IPS-15b (cell line): ENCODE measurements around the gene RAPGEF3.

Source experiments
- H3K27me3 ChIP-seq: one replicate; pipeline ENCODE4 v1.6.1; 2013; ENCODE audit warnings: low read length; ENCODE audit not compliant: control insufficient read depth, insufficient read depth
- H3K36me3 ChIP-seq: one replicate; pipeline ENCODE4 v1.6.1; 2013; ENCODE audit warnings: low read length; ENCODE audit not compliant: control insufficient read depth, insufficient read depth
- H3K4me1 ChIP-seq: one replicate; pipeline ENCODE4 v1.6.1; 2013; ENCODE audit warnings: mild to moderate bottlenecking, low read length; ENCODE audit not compliant: control insufficient read depth, insufficient read depth
- H3K4me3 ChIP-seq: one replicate; pipeline ENCODE4 v1.5.1; 2013; ENCODE audit warnings: low read depth, low read length
- H3K9ac ChIP-seq: one replicate; pipeline ENCODE4 v1.6.1; 2013; ENCODE audit warnings: low read depth, mild to moderate bottlenecking, low read length
- H3K9me3 ChIP-seq: one replicate; pipeline ENCODE4 v1.6.1; 2013; ENCODE audit warnings: mild to moderate bottlenecking, low read length; ENCODE audit not compliant: control insufficient read depth, insufficient read depth

The RAPGEF3 gene

DNA sequence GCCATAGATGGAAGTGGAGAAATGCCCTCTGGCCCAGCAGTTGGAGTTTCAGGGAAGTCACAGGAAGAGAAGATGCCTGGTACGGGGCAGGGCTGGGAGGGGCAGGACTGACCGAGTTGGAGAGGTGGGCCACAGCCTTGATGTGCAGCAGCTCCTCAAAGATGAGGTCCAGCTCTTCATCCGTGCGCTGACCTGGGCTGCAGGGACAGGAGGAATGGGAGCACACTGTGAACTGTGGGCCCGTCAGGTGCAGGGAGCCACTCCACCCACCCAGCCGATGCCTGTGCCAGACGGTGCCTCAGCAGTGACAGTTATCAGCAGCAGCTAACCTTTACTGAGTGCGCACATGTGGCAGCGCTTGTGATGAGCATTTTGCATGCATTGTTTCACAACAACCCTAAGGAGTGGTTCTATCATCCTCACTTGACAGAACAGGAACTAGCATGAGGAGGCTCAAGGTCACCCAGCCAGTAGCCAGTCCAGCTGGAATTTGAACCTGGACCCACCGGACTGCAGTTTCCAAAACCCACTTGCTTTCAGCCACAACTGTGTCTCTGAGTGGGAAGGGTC lies 8.4 kb downstream of the RAPGEF3 start:
- Histone ChIP-seq H3K4me1 (no peaks in the 10 kb centered on the region), H3K4me3 (no peak overlapping the region), H3K27me3 (no peaks in the 10 kb centered on the region), H3K9me3 (no peaks in the 10 kb centered on the region), H3K36me3 (no peaks in the 10 kb centered on the region), H3K9ac (no peak overlapping the region)

DNA sequence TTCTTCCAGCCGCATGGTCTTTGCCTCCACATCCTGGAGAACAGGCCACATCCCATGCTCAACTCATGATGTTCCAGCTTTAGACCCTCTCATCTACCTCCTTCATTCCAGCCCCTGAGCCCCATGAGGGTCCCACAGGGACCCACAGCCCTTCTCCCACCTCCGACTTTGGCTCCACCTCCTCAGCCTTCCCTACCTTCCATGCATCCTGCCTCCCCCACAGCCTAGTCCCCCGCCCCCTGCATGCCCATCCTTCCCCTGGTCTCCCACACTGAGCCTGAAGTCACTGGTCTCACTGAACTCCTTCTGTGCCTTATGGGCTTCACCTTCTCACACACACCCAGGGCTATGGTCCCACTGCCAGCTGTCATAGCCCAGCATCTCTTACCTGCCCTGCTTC lies 9.8 kb downstream of the RAPGEF3 start:
- Histone ChIP-seq H3K4me1 (no peaks in the 10 kb centered on the region), H3K9ac (no peak overlapping the region), H3K36me3 (no peaks in the 10 kb centered on the region), H3K27me3 (no peaks in the 10 kb centered on the region), H3K9me3 (no peaks in the 10 kb centered on the region), H3K4me3 (no peak overlapping the region)

DNA sequence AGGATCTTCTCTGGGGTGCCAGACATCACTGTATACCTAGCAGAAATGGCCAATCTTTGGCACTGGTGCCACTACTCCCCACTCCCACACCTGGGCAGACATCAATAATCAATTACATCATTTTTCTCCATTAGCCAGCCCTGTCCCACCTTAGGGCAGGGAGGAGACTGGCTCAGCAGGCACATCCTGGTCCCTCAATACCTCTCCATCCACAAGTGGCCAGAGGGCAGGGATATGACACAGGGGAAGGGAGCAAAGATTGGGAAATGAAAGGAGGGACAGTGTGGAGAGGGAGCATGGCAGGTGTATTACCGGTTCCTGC lies 10.2 kb downstream of the RAPGEF3 start:
- no peak overlapping the region for H3K9ac ChIP-seq
- H3K27me3 ChIP-seq = no peaks in the 10 kb centered on the region
- H3K9me3 ChIP-seq = no peaks in the 10 kb centered on the region
- H3K4me3 ChIP-seq = no peak overlapping the region
- no peaks in the 10 kb centered on the region for H3K4me1 ChIP-seq
- H3K36me3 ChIP-seq = no peaks in the 10 kb centered on the region

DNA sequence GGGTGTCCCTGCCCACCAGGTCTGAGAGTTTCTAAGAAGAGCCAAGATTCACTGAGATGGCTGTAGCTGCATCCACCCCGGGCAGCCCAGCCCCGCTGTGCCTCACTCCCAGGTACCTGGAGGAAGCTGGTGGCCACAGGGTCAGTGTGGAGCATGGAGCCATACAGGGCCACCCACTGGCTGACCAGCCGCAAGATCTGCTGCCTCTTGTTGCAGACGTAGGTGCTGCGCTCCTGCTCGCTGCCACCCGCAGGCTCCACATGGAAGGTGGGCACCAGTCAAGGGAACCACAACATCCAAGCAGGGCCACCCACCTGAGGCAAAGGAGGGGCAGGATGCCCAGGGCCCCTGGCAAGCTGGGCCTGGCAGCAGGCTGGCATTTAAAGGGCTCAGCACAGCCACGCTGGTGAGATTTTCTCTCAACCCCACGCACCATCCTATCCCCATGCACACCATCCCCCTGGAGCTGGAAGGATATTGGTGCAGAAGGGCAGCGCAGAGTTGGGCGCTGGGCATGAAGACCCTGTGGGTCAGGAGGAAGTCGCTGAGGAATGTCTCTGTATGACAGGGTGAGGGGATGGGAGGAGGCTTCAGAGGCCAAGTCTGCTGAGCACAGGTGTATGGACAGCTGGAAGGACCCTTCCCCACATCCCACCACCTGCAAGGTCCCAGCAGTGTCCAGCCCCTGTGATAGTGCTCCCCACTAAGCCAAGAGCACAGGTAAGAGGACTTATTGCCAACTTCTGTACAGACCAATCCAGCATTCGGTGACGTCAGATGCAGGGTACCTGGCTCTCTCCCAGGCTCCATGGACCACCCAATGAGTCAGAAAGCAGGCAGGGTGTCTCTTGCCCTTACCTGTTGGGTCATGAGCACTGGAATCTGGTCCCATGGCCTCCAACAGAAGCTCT lies 10.8 kb downstream of the RAPGEF3 start:
- Histone ChIP-seq H3K27me3 (no peaks in the 10 kb centered on the region), H3K9ac (no peak overlapping the region), H3K9me3 (no peaks in the 10 kb centered on the region), H3K4me3 (no peak overlapping the region), H3K4me1 (no peaks in the 10 kb centered on the region), H3K36me3 (no peaks in the 10 kb centered on the region)

- no peak overlapping the region for H3K4me3 ChIP-seq
- no peaks in the 10 kb centered on the region for H3K27me3 ChIP-seq
- H3K4me1 ChIP-seq = no peaks in the 10 kb centered on the region
- no peaks in the 10 kb centered on the region for H3K9me3 ChIP-seq
- no peak overlapping the region for H3K9ac ChIP-seq
- no peaks in the 10 kb centered on the region for H3K36me3 ChIP-seq
Measured at GRCh38 chr12:47747126-47747525, 11.6 kb downstream of the RAPGEF3 start.

DNA sequence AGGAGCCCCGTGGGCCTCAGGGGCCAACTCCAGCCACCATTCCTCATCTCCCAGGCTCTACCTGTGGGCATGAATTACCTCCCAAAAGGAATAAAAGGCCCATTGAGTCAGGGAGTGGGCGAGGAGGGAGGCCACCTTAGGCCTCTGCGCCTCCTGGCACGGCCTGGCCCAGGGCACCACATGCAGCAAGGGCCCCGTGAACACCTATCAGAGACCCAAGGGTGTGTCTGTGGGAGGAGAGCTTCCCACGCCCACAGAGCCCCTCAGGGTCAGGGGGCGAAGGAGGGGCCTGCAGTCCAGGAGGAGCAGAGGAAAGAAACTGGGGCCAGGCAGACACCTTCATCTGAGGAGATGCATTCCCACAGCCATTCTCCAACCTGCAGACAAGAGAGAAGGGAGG lies 12.2 kb downstream of the RAPGEF3 start:
- Histone ChIP-seq H3K4me3 (no peak overlapping the region), H3K27me3 (no peaks in the 10 kb centered on the region), H3K36me3 (no peaks in the 10 kb centered on the region), H3K9ac (no peak overlapping the region), H3K9me3 (no peaks in the 10 kb centered on the region), H3K4me1 (no peaks in the 10 kb centered on the region)

- Histone ChIP-seq H3K27me3 (no peaks in the 10 kb centered on the region), H3K9me3 (no peaks in the 10 kb centered on the region), H3K9ac (no peak overlapping the region), H3K4me1 (no peaks in the 10 kb centered on the region), H3K36me3 (no peaks in the 10 kb centered on the region), H3K4me3 (no peak overlapping the region)
Measured at GRCh38 chr12:47746073-47746472, 12.6 kb downstream of the RAPGEF3 start.

GRCh38 chr12:47745485-47746041 lies 13.1 kb downstream of the RAPGEF3 start:
- no peaks in the 10 kb centered on the region for H3K36me3 ChIP-seq
- H3K4me1 ChIP-seq = no peaks in the 10 kb centered on the region
- no peaks in the 10 kb centered on the region for H3K27me3 ChIP-seq
- no peak overlapping the region for H3K9ac ChIP-seq
- H3K4me3 ChIP-seq = no peak overlapping the region
- no peaks in the 10 kb centered on the region for H3K9me3 ChIP-seq

DNA sequence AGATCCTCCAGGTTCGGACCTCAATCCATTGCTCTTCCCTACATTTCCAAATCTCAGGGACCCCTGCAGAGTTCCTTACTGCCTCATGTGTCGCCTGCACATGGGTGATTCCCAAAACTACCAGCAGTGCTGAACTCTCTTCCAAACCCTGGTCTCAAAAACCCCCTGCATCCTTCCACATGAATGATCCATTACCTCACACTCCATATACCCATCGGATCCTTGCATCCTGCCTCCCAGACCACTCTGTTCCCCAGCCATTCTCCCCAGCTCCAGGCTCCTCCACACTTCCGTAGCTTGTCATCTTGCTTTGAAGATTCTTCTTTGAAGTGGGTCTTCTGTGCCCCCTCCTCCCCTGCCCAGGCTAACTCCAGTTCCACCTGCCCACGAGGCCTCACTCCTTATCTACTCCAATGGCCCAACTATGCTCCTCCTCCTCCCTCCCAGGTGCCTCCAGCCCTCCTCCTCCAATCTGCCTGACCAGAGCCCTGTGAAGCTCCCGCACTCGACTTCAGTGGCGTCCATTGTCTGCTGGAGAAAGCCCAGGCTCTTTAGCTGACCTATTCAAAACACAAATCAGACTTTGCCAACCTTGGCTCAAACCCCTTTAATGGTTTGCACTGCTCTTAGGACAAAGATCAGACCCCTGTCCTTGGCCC lies 13.8 kb downstream of the RAPGEF3 start:
- H3K36me3 ChIP-seq = no peaks in the 10 kb centered on the region
- H3K27me3 ChIP-seq = no peaks in the 10 kb centered on the region
- no peaks in the 10 kb centered on the region for H3K9me3 ChIP-seq
- no peaks in the 10 kb centered on the region for H3K4me1 ChIP-seq
- H3K9ac ChIP-seq = no peak overlapping the region
- no peak overlapping the region for H3K4me3 ChIP-seq

DNA sequence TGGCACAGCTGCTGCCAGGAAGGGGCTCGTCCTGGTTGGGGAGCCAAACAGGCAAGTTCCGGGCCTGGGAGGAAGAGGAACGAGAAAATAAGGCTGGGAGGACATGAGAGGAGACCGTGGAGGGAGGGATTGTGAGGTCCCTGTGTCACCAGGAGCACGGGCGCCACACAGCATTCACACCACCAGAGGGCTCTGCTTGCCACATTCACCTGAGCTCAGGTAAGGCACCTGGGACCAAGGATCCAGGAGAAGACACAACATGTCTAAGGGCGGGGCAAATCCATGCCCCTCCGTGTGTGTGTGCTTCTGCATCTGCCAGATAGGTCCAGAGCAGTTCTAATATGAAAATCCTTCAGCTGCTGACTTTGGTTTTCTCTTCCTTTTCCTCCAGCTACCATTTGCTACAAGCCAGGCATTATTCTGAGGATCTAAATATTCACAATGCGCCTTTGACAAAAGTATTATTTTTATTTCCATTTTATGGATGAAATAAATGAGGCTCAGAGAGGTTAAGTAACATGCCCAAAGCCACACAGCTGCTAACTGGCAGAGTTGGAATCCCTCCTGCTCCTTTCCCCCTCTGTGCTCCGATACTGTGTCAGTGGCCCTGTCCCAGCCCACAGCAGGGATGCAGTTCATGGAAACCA lies 14.6 kb downstream of the RAPGEF3 start:
- Histone ChIP-seq H3K36me3 (no peaks in the 10 kb centered on the region), H3K4me3 (no peak overlapping the region), H3K27me3 (no peaks in the 10 kb centered on the region), H3K9me3 (no peaks in the 10 kb centered on the region), H3K9ac (no peak overlapping the region), H3K4me1 (no peaks in the 10 kb centered on the region)

GRCh38 chr12:47743311-47743860 lies 15.3 kb downstream of the RAPGEF3 start:
- no peak overlapping the region for H3K4me3 ChIP-seq
- no peaks in the 10 kb centered on the region for H3K4me1 ChIP-seq
- no peaks in the 10 kb centered on the region for H3K27me3 ChIP-seq
- H3K9ac ChIP-seq = no peak overlapping the region
- H3K36me3 ChIP-seq = no peaks in the 10 kb centered on the region
- H3K9me3 ChIP-seq = no peaks in the 10 kb centered on the region
